Mesodermal cell (in vitro differentiated cells): ENCODE data around the gene FBXO8.

Experiments used
- H3K27ac ChIP-seq: 2 replicates; pipeline ENCODE4 v1.7.0; 2013; ENCODE audit warnings: mild to moderate bottlenecking, low read depth, low read length, moderate library complexity; ENCODE audit not compliant: severe bottlenecking
- H3K36me3 ChIP-seq: 2 replicates; pipeline ENCODE4 v1.7.1; 2013; ENCODE audit warnings: mild to moderate bottlenecking, low read length, moderate library complexity; ENCODE audit not compliant: control insufficient read depth, insufficient read depth
- H3K4me1 ChIP-seq: one replicate; pipeline ENCODE4 v1.7.1; 2013; ENCODE audit warnings: mild to moderate bottlenecking, low read length; ENCODE audit not compliant: insufficient read depth, control insufficient read depth, poor library complexity, severe bottlenecking
- H3K4me3 ChIP-seq: 2 replicates; pipeline ENCODE4 v1.7.0; 2013; ENCODE audit warnings: low read length, control low read depth, mild to moderate bottlenecking; ENCODE audit not compliant: insufficient read depth, poor library complexity, severe bottlenecking; ENCODE audit errors: extremely low read depth
- H3K9me3 ChIP-seq: 2 replicates; pipeline ENCODE4 v1.7.1; 2013; ENCODE audit warnings: mild to moderate bottlenecking, low read length, moderate library complexity; ENCODE audit not compliant: control insufficient read depth
- WGBS, 2 experiments: methylation state at CpG; one replicate each; pipeline ENCODE4 v1.1.5; 2013; ENCODE audit warnings: missing lambda C conversion rate in 2 of 2; ENCODE audit not compliant: insufficient coverage in 2 of 2; 5-methylcytosine and 5-hydroxymethylcytosine counted together

Gene FBXO8

GRCh38 chr4:174190832-174191500, 92.5 kb downstream of the FBXO8 start:
- Histone ChIP-seq H3K36me3 (no peaks in the 10 kb centered on the region), H3K4me3 (no peak overlapping the region), H3K27ac (no peak overlapping the region), H3K4me1 (no peaks in the 10 kb centered on the region), H3K9me3 (no peaks in the 10 kb centered on the region)
- WGBS, 2 experiments: 91 to 93% methylated on average over 4 to 5 of the region's 5 CpGs

- no peaks in the 10 kb centered on the region for H3K4me1 ChIP-seq
- no peaks in the 10 kb centered on the region for H3K9me3 ChIP-seq
- H3K4me3 ChIP-seq: no peak overlapping the region
- H3K27ac ChIP-seq: no peak overlapping the region
- H3K36me3 ChIP-seq: no peaks in the 10 kb centered on the region
- 69 to 83% methylated on average over 2 to 5 of the region's 5 CpGs for WGBS, 2 experiments
Observed at GRCh38 chr4:174189392-174190015, 94.0 kb downstream of the FBXO8 start.
